22Rv1 (cell line): ENCODE measurements around the gene AGFG1.

Experiments used
- CTCF ChIP-seq: fragments of 450-650 bp; IDR thresholded peaks from 2 replicates; pipeline ENCODE4 v1.5.1; 2017; ENCODE audit warnings: mild to moderate bottlenecking
- ZFX ChIP-seq: fragments of 450-650 bp; IDR thresholded peaks from 2 replicates; pipeline ENCODE4 v1.6.1; 2017; ENCODE audit warnings: antibody characterized with exemption, borderline replicate concordance

GRCh38 chr2:227606476-227606875, 134.5 kb downstream of the AGFG1 start:
- TF ChIP-seq CTCF (no peak), ZFX (no peak)
